Endodermal cell (in vitro differentiated cells): Measurements from ENCODE around the gene MRPL22. TPM values are rescaled to one million over a fixed set of nuclear protein-coding genes. Genes with fewer than 3 reads are reported as not detected.
"Not testable (repeated sequence)": the region's sequence is repeated elsewhere in the genome, so short reads cannot be mapped to it uniquely, and the experiment has no call there.

Source experiments
- DNase-seq: peaks from one replicate; pipeline ENCODE4 v3.0.0-alpha.2; 2017
- H3K27ac ChIP-seq: 2 replicates; pipeline ENCODE4 v1.5.1; 2013; ENCODE audit warnings: mild to moderate bottlenecking, low read depth, low read length, moderate library complexity
- H3K27me3 ChIP-seq: 2 replicates; pipeline ENCODE4 v1.6.1; 2013; ENCODE audit warnings: mild to moderate bottlenecking, low read length, moderate library complexity; ENCODE audit not compliant: insufficient read depth, control insufficient read depth, poor library complexity, severe bottlenecking
- H3K36me3 ChIP-seq: 2 replicates; pipeline ENCODE4 v1.7.0; 2013; ENCODE audit warnings: mild to moderate bottlenecking, low read length, moderate library complexity; ENCODE audit not compliant: control insufficient read depth, insufficient read depth
- H3K4me1 ChIP-seq: one replicate; pipeline ENCODE4 v1.7.0; 2013; ENCODE audit warnings: low read length; ENCODE audit not compliant: control insufficient read depth, insufficient read depth
- H3K4me3 ChIP-seq: 2 replicates; pipeline ENCODE4 v1.5.1; 2013; ENCODE audit warnings: mild to moderate bottlenecking, low read length, moderate library complexity
- H3K9ac ChIP-seq: 2 replicates; pipeline ENCODE4 v1.6.1; 2013; ENCODE audit warnings: mild to moderate bottlenecking, low read length, moderate library complexity; ENCODE audit not compliant: poor library complexity, severe bottlenecking; ENCODE audit errors: extremely low read depth
- H3K9me3 ChIP-seq: 2 replicates; pipeline ENCODE4 v1.6.1; 2013; ENCODE audit warnings: mild to moderate bottlenecking, low read length, moderate library complexity; ENCODE audit not compliant: control insufficient read depth
- H3K27ac Mint-ChIP-seq: 2 replicates; pipeline ENCODE4 v1.8.0; 2020; ENCODE audit warnings: mixed read lengths
- H3K27me3 Mint-ChIP-seq: 2 replicates; pipeline ENCODE4 v1.8.0; 2021; ENCODE audit warnings: mild to moderate bottlenecking, mixed read lengths; ENCODE audit not compliant: insufficient read depth
- H3K36me3 Mint-ChIP-seq: 2 replicates; pipeline ENCODE4 v1.8.0; 2020; ENCODE audit warnings: low read depth, mixed read lengths
- H3K4me1 Mint-ChIP-seq: 2 replicates; pipeline ENCODE4 v1.8.0; 2020; ENCODE audit warnings: mixed read lengths
- H3K4me3 Mint-ChIP-seq: 2 replicates; pipeline ENCODE4 v1.8.0; 2020; ENCODE audit warnings: mild to moderate bottlenecking, moderate library complexity, mixed read lengths
- H3K9me3 Mint-ChIP-seq: 2 replicates; pipeline ENCODE4 v1.8.0; 2020; ENCODE audit warnings: mild to moderate bottlenecking, mixed read lengths
- CTCF ChIP-seq: fragments of 200-600 bp; sonication (generic); conservative IDR thresholded peaks from 2 replicates; pipeline ENCODE4 v1.5.0; 2021; ENCODE audit warnings: antibody characterized with exemption, mild to moderate bottlenecking
- WGBS, 2 experiments: methylation state at CpG; one replicate each; pipeline versions ENCODE4 v1.1.5 to v1.1.7; 2013; ENCODE audit warnings: missing lambda C conversion rate in 2 of 2, mixed read lengths in 1 of 2; ENCODE audit not compliant: insufficient coverage in 1 of 2, insufficient read length in 1 of 2; 5-methylcytosine and 5-hydroxymethylcytosine counted together
- total RNA-seq, 2 donors: library from RNA; stranded (reverse); fragmentation: NEBNext Ultra II Directional in 1 of 2; extraction: Animal tissue kit (Norgen Biotek cat#: 25700) in 1 of 2; gene quantifications; 2 replicates in 1 of 2; 3 replicates in 1 of 2; pipeline ENCODE4 v1.2.1, GENCODE V29; 2021

MRPL22 gene
- total RNA-seq, 2 donors from 2014 or later = 84.3 to 96.6 TPM

GRCh38 chr5:154901913-154902312 lies 39.0 kb upstream of the MRPL22 start:
- no peaks in the 10 kb centered on the region for H3K9me3 Mint-ChIP-seq
- peaks cover 72% of the 10 kb centered on the region for H3K36me3 Mint-ChIP-seq
- H3K36me3 ChIP-seq = peaks cover 95% of the 10 kb centered on the region
- no peaks in the 10 kb centered on the region for H3K27me3 ChIP-seq
- TF ChIP-seq CTCF = no peak
- H3K4me1 ChIP-seq = no peaks in the 10 kb centered on the region
- no peak for DNase-seq
- no peak overlapping the region for H3K9ac ChIP-seq
- no peaks in the 10 kb centered on the region for H3K27me3 Mint-ChIP-seq
- H3K4me3 ChIP-seq = no peak overlapping the region
- H3K9me3 ChIP-seq = no peaks in the 10 kb centered on the region
- H3K27ac ChIP-seq = no peak overlapping the region
- peaks cover 2% of the 10 kb centered on the region for H3K4me1 Mint-ChIP-seq
- no peak overlapping the region for H3K27ac Mint-ChIP-seq
- WGBS, 2 experiments = 95 to 97% methylated on average over 4 to 6 of the region's 6 CpGs
- H3K4me3 Mint-ChIP-seq = no peak overlapping the region

DNA sequence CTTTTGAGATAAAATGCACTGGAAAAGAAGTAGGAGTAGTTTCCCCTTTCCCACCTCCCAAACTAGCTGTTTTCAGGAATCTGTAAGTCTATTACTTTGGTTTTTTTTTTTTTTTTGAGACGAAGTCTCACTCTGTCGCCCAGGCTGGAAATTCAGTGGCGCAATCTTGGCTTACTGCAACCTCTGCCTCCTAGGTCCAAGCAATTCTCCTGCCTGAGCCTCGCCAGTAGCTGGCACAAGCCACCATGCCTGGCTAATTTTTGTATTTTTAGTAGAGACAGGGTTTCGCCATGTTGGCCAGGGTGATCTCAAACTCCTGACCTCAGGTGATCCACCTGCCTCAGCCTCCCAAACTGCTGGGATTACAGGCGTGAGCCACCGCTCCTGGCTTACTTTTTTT lies 35.3 kb upstream of the MRPL22 start:
- 97 to 100% methylated on average over 3 to 7 of the region's 7 CpGs for WGBS, 2 experiments
- not testable (repeated sequence) for H3K27me3 ChIP-seq, H3K4me3 Mint-ChIP-seq, H3K4me1 Mint-ChIP-seq, H3K27ac ChIP-seq, H3K9ac ChIP-seq, H3K27ac Mint-ChIP-seq, H3K4me1 ChIP-seq, H3K9me3 ChIP-seq, H3K27me3 Mint-ChIP-seq, DNase-seq, H3K4me3 ChIP-seq, H3K9me3 Mint-ChIP-seq
- H3K36me3 ChIP-seq = peaks cover 94% of the 10 kb centered on the region
- H3K36me3 Mint-ChIP-seq = peaks cover 73% of the 10 kb centered on the region

GRCh38 chr5:154916874-154917273 lies 24.0 kb upstream of the MRPL22 start:
- Histone ChIP-seq H3K9me3 (no peaks in the 10 kb centered on the region), H3K9ac (no peak overlapping the region), H3K4me3 (no peak overlapping the region), H3K4me1 (no peaks in the 10 kb centered on the region), H3K27me3 (no peaks in the 10 kb centered on the region), H3K27ac (no peak overlapping the region), H3K36me3 (peaks cover 90% of the 10 kb centered on the region)
- Mint-ChIP-seq H3K27me3 (no peaks in the 10 kb centered on the region), H3K4me1 (no peaks in the 10 kb centered on the region), H3K9me3 (no peaks in the 10 kb centered on the region), H3K36me3 (peaks cover 53% of the 10 kb centered on the region), H3K4me3 (no peak overlapping the region), H3K27ac (no peak overlapping the region)
- WGBS, 2 experiments = 94 to 100% methylated on average over 2 to 3 of the region's 3 CpGs
- DNase-seq = no peak
- TF ChIP-seq CTCF = no peak

- Mint-ChIP-seq H3K27ac (no peak overlapping the region), H3K9me3 (no peaks in the 10 kb centered on the region), H3K4me3 (no peak overlapping the region), H3K4me1 (no peaks in the 10 kb centered on the region), H3K36me3 (peaks cover 45% of the 10 kb centered on the region), H3K27me3 (no peaks in the 10 kb centered on the region)
- Histone ChIP-seq H3K4me1 (no peaks in the 10 kb centered on the region), H3K9me3 (no peaks in the 10 kb centered on the region), H3K27ac (no peak overlapping the region), H3K36me3 (peaks cover 82% of the 10 kb centered on the region), H3K4me3 (no peak overlapping the region), H3K27me3 (no peaks in the 10 kb centered on the region), H3K9ac (no peak overlapping the region)
- no peak for DNase-seq
- no peak for TF ChIP-seq CTCF
- WGBS, 2 experiments = 93 to 95% methylated on average over 2 to 3 of the region's 4 CpGs
Observed at GRCh38 chr5:154917757-154918156, 23.1 kb upstream of the MRPL22 start.
